Gastroesophageal sphincter (tissue), 4 donors: ENCODE data around the gene POLH. TPM values are rescaled to one million over a fixed set of nuclear protein-coding genes. Genes with fewer than 3 reads are reported as not detected.
"Not testable (repeated sequence)": the region's sequence is repeated elsewhere in the genome, so short reads cannot be mapped to it uniquely, and the experiment has no call there.

Source experiments
- ATAC-seq: fragments of 150-250 bp; one replicate; pipeline ENCODE4 v1.9.1; 2016; ENCODE audit warnings: mild to moderate bottlenecking, moderate library complexity
- H3K27ac ChIP-seq, 4 donors: fragments of 200-600 bp; sonication (generic) in 3 of 4; 1 replicate in 3 of 4; 2 replicates in 1 of 4; pipeline ENCODE4 v1.5.1; 2016 to 2019
- H3K27me3 ChIP-seq: fragments of 200-600 bp; sonication (generic); one replicate; pipeline ENCODE4 v1.5.1; 2019
- H3K36me3 ChIP-seq, 2 donors: fragments of 200-600 bp; sonication (generic); one replicate each; pipeline ENCODE4 v1.5.1; 2019; ENCODE audit warnings: control low read depth in 1 of 2
- H3K4me1 ChIP-seq, 3 donors: fragments of 200-600 bp; sonication (generic); 1 replicate in 2 of 3; 2 replicates in 1 of 3; pipeline ENCODE4 v1.5.1; 2016 to 2019; ENCODE audit warnings: control low read depth in 2 of 3
- H3K4me3 ChIP-seq, 2 donors: fragments of 200-600 bp; sonication (generic); one replicate each; pipeline ENCODE4 v1.5.1; 2019; ENCODE audit warnings: mild to moderate bottlenecking in 1 of 2, moderate library complexity in 1 of 2
- H3K9me3 ChIP-seq, 3 donors: fragments of 200-600 bp; sonication (generic); one replicate each; pipeline ENCODE4 v1.5.1; 2017 to 2019; ENCODE audit warnings: control low read depth in 2 of 3
- EP300 ChIP-seq: sonication (generic); formaldehyde crosslinking; IDR thresholded peaks from one replicate; pipeline ENCODE4 v1.6.1; 2017; ENCODE audit warnings: antibody characterized with exemption, mild to moderate bottlenecking
- POLR2A ChIP-seq, 2 donors: fragments of 450-650 bp; IDR thresholded peaks; one replicate each; pipeline ENCODE4 v1.6.1; 2017; ENCODE audit warnings: antibody characterized with exemption in 2 of 2, mild to moderate bottlenecking in 2 of 2, moderate library complexity in 1 of 2
- POLR2AphosphoS5 ChIP-seq: sonication (generic); formaldehyde crosslinking; IDR thresholded peaks from one replicate; pipeline ENCODE4 v1.6.1; 2017; ENCODE audit warnings: antibody characterized with exemption
- WGBS, 2 donors: methylation state at CpG; one replicate each; pipeline ENCODE4 v1.1.5; 2018; ENCODE audit warnings: low coverage in 1 of 2; 5-methylcytosine and 5-hydroxymethylcytosine counted together
- total RNA-seq, 4 donors: library from RNA; depleted of rRNA; stranded (reverse); fragments of >200 nt; gene quantifications; one replicate each; pipeline ENCODE4 v1.1.0, GENCODE V29; 2016
- TF ChIP-seq, protein P1 (sequence below), 4 experiments: fragments of 200-600 bp in 2 of 4; fragments of 450-650 bp in 2 of 4; sonication (generic) in 1 of 4; IDR thresholded peaks; one replicate each; pipeline ENCODE4 v1.5.1; 2017 to 2019; ENCODE audit warnings: antibody characterized with exemption in 4 of 4, mild to moderate bottlenecking in 2 of 4, moderate library complexity in 2 of 4

POLH gene
- total RNA-seq, 4 donors from 2014 or later, result 4.8 to 10.6 (median 7.9) TPM

DNA sequence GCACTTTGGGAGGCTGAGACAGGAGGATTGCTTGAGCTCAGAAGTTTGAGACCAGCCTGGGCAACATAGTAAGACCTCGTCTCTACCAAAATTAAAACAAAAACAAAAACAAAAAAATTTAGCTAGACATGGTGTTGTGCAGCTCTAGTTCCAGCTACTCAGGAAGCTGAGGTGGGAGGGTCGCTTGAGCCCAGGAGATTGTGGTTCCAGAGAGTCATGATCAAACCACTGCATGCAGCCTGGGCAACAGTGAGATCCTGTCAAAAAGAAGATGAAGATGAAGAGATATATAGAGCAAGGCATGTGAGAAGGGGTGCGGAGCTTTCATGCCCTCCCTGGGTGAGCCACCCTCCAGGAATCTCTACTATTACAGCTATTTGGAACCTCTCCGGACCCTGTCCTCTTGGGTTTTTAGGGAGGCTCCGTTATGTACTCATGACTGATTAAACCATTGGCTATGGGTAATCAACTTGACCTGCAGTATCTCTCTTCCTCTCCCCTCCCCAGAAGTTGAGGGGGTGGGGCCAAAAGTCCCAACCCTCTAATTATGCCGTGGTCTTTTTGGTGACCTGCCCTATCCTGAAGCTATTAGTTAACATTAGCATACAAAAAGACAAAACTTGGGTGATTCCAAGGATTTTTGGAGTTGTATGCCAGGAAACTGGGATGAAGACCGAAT, 9.0 kb downstream of the POLH start:
- peaks cover 6 to 76% of the 10 kb centered on the region in 2 donors for H3K36me3 ChIP-seq
- H3K27me3 ChIP-seq, result no peaks in the 10 kb centered on the region
- no peak overlapping the region for H3K4me3 ChIP-seq
- 83 to 84% methylated on average over 4 to 7 of the region's 7 CpGs for WGBS, 2 donors
- ATAC-seq, result no peak
- H3K9me3 ChIP-seq, result no peaks in the 10 kb centered on the region
- H3K27ac ChIP-seq, result no peak overlapping the region
- H3K4me1 ChIP-seq, result no peaks in the 10 kb centered on the region
- TF ChIP-seq EP300 (no peak), POLR2A (IDR thresholded peaks at IDR 0.05) (no peak), POLR2AphosphoS5 (no peak)
- TF ChIP-seq, protein P1, sequence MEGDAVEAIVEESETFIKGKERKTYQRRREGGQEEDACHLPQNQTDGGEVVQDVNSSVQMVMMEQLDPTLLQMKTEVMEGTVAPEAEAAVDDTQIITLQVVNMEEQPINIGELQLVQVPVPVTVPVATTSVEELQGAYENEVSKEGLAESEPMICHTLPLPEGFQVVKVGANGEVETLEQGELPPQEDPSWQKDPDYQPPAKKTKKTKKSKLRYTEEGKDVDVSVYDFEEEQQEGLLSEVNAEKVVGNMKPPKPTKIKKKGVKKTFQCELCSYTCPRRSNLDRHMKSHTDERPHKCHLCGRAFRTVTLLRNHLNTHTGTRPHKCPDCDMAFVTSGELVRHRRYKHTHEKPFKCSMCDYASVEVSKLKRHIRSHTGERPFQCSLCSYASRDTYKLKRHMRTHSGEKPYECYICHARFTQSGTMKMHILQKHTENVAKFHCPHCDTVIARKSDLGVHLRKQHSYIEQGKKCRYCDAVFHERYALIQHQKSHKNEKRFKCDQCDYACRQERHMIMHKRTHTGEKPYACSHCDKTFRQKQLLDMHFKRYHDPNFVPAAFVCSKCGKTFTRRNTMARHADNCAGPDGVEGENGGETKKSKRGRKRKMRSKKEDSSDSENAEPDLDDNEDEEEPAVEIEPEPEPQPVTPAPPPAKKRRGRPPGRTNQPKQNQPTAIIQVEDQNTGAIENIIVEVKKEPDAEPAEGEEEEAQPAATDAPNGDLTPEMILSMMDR (IDR thresholded peaks at IDR 0.05), result no peak

DNA sequence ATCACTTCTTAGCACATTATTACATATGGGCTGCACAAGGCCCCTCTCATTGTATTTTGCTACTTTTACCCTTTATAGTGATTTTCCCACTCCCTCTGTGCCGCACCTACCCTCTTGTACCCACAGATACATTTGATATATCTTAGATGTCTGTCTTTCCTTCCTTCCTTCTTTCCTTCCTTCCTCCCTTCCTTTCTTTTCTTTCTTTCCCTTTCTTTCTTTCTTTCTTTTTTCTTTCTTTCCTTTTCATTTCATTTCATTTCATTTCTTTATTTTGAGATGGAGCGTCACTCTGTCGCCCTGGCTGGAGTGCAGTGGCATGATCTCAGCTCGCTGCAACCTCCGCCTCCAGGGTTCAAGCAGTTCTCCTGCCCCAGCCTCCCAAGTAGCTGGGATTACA, 12.2 kb downstream of the POLH start:
- no peak for ATAC-seq
- no peaks in the 10 kb centered on the region for H3K27me3 ChIP-seq
- peaks cover 6 to 85% of the 10 kb centered on the region in 2 donors for H3K36me3 ChIP-seq
- no peaks in the 10 kb centered on the region for H3K4me1 ChIP-seq
- no peaks in the 10 kb centered on the region for H3K9me3 ChIP-seq
- WGBS, 2 donors, result 91 to 99% methylated on average over 1 to 5 of the region's 5 CpGs
- TF ChIP-seq, protein P1 (IDR thresholded peaks at IDR 0.05), result no peak
- no peak for TF ChIP-seq POLR2A (IDR thresholded peaks at IDR 0.05)
- TF ChIP-seq POLR2AphosphoS5, result no peak
- TF ChIP-seq EP300, result no peak
- no peak overlapping the region for H3K27ac ChIP-seq
- H3K4me3 ChIP-seq, result no peak overlapping the region

DNA sequence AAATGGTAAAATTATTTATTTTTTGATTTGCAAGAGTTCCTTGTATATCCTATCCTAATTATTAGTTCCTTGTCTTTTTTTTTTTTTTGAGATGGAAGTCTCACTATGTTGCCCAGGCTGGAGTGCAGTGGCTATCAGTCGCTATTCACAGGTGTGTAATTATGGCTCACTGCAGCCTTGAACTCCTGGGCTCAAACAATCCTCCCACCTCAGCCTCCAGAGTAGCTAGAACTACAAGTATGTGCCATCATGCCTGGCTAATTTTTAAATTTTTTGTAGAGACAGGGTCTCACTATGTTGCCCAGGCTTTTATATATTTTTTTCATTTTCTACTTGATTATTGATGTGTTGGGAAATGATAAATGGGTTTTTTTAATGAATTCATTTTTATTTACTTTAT, 13.6 kb downstream of the POLH start:
- not testable (repeated sequence) for H3K27me3 ChIP-seq, H3K27ac ChIP-seq, H3K4me3 ChIP-seq, H3K4me1 ChIP-seq, ATAC-seq, H3K9me3 ChIP-seq
- peaks cover 3 to 71% of the 10 kb centered on the region in 2 donors for H3K36me3 ChIP-seq
- WGBS, 2 donors, result 100% methylated on average over 1 of the region's 1 CpG; no CpG with 5 or more reads in 1 of the 2 donors

DNA sequence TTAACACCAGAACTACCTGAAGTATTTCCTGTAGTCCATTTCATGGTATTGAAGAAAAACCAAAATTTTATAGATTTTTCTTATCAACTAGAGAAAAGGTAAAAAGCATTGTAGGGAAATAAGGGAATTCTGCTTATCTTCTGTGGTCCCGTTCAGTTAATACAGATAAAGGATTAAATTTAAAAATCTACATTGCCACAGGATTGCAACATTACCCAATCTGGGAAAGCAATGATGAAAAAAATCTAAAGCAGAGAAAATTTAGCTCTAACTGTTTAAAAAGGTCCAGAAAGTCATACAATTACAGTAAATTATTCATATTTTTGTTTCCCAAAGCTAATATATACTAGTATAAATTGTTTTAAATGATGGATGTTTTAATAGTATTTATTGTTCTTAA, 18.0 kb downstream of the POLH start:
- no peak for ATAC-seq

DNA sequence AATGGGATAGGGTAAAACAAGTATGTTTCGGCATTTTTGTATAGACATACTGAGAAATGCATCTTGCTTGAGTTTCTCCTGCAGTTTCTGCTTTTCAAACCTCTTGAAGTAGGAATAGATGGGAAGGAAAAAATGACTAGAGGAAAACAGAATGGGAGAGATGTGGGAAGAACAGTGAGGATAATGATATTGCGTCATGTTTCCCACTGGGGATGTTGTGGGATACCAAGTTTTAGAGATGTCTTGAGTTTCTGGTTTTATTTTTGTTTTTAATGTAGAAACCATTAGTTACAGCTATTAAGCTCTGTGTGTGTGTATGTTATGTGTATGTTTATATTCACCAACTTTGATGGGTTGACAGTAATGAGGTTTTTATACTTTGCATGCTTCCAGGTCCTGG, 24.6 kb downstream of the POLH start:
- 91 to 100% methylated on average over 2 of the region's 2 CpGs for WGBS, 2 donors
- H3K36me3 ChIP-seq, result peaks cover 0 to 70% of the 10 kb centered on the region in 2 donors
- H3K9me3 ChIP-seq, result no peaks in the 10 kb centered on the region
- peaks cover 0 to 9% (median 0%) of the 10 kb centered on the region in 3 donors for H3K4me1 ChIP-seq
- TF ChIP-seq POLR2AphosphoS5, result no peak
- TF ChIP-seq, protein P1 (IDR thresholded peaks at IDR 0.05), result no peak
- TF ChIP-seq POLR2A (IDR thresholded peaks at IDR 0.05), result no peak
- no peak for TF ChIP-seq EP300
- H3K4me3 ChIP-seq, result no peak overlapping the region
- no peaks in the 10 kb centered on the region for H3K27me3 ChIP-seq
- ATAC-seq, result no peak
- H3K27ac ChIP-seq, result no peak overlapping the region

More for the DNA sequence above, 18.0 kb downstream of the POLH start:
- no peak for TF ChIP-seq POLR2AphosphoS5
- no peaks in the 10 kb centered on the region for H3K4me1 ChIP-seq
- H3K27ac ChIP-seq, result no peak overlapping the region
- no peaks in the 10 kb centered on the region for H3K27me3 ChIP-seq
- no peak overlapping the region for H3K4me3 ChIP-seq
- H3K36me3 ChIP-seq, result peaks cover 0 to 47% of the 10 kb centered on the region in 2 donors
- no peaks in the 10 kb centered on the region for H3K9me3 ChIP-seq
- WGBS, 2 donors, result 76 to 80% methylated on average over 1 of the region's 1 CpG

DNA sequence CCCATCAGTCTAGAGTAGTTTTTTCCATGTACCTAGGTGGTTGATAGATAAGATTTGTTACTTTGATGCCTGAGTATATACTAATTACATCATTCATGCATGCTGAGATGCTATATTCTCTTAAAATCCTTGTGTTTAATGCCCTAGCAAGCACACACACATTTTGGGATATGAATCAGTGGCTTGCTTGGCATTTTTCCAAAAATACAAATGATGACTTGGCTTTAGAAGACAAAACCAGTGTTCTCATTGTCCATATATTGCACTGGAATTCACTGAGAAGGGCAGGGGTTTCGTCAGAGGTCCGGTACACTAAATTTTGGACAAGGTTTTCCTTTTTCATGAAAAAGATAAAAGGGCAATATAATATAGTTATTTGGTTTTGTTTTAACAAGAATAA, 28.2 kb downstream of the POLH start:
- peaks cover 0 to 17% (median 0%) of the 10 kb centered on the region in 3 donors for H3K4me1 ChIP-seq
- H3K4me3 ChIP-seq, result no peak overlapping the region
- H3K27ac ChIP-seq, result no peak overlapping the region
- 60% methylated on average over 2 of the region's 2 CpGs for WGBS, 2 donors
- ATAC-seq, result no peak
- H3K27me3 ChIP-seq, result no peaks in the 10 kb centered on the region
- no peaks in the 10 kb centered on the region for H3K9me3 ChIP-seq
- H3K36me3 ChIP-seq, result peaks cover 0 to 69% of the 10 kb centered on the region in 2 donors
- TF ChIP-seq POLR2AphosphoS5, result no peak
- TF ChIP-seq POLR2A (IDR thresholded peaks at IDR 0.05), result no peak
- TF ChIP-seq, protein P1 (IDR thresholded peaks at IDR 0.05), result no peak
- no peak for TF ChIP-seq EP300
